GM23338 (cell line): Measurements from ENCODE around the gene NRP2. TPM values are rescaled to one million over a fixed set of nuclear protein-coding genes. Genes with fewer than 3 reads are reported as not detected.

Source experiments
- ATAC-seq: fragments of 200-7000 bp; cut with Tn5 transposase; 3 replicates; pipeline ENCODE4 v1.9.1; 2020
- DNase-seq: peaks from one replicate; pipeline ENCODE4 v3.0.0-alpha.2; 2015; ENCODE audit warnings: low spot score
- H2AFZ ChIP-seq: fragments of 200-600 bp; sonication (generic); 2 replicates; pipeline ENCODE4 v1.8.0; 2016; ENCODE audit warnings: antibody characterized with exemption, mild to moderate bottlenecking, moderate library complexity
- H3F3A ChIP-seq: fragments of 200-600 bp; sonication (generic); replicated peaks from 2 replicates; pipeline ENCODE4 v1.8.0; 2017; ENCODE audit warnings: antibody characterized with exemption, mixed run types, low read depth
- H3K27ac ChIP-seq: fragments of 200-600 bp; sonication (generic); 2 replicates; pipeline ENCODE4 v1.6.1; 2016; ENCODE audit warnings: low read depth
- H3K27me3 ChIP-seq: fragments of 200-600 bp; sonication (generic); 2 replicates; pipeline ENCODE4 v1.8.0; 2016; ENCODE audit warnings: mild to moderate bottlenecking, mixed run types, moderate library complexity; ENCODE audit not compliant: insufficient read depth
- H3K36me3 ChIP-seq: fragments of 200-600 bp; sonication (generic); 2 replicates; pipeline ENCODE4 v1.8.0; 2016; ENCODE audit warnings: mild to moderate bottlenecking; ENCODE audit not compliant: insufficient read depth
- H3K4me1 ChIP-seq: fragments of 200-600 bp; sonication (generic); 2 replicates; pipeline ENCODE4 v1.8.0; 2016; ENCODE audit warnings: mild to moderate bottlenecking, moderate library complexity; ENCODE audit not compliant: insufficient read depth
- H3K4me2 ChIP-seq: fragments of 200-600 bp; sonication (generic); 2 replicates; pipeline ENCODE4 v1.7.1; 2017; ENCODE audit warnings: mixed run types
- H3K4me3 ChIP-seq: fragments of 200-600 bp; sonication (generic); 2 replicates; pipeline ENCODE4 v1.6.1; 2016; ENCODE audit warnings: mixed run types
- H3K79me2 ChIP-seq: fragments of 200-600 bp; sonication (generic); replicated peaks from 2 replicates; pipeline ENCODE4 v1.8.0; 2017; ENCODE audit warnings: mild to moderate bottlenecking; ENCODE audit not compliant: insufficient read depth
- H3K9me2 ChIP-seq: fragments of 200-600 bp; sonication (generic); 2 replicates; pipeline ENCODE4 v1.8.0; 2017; ENCODE audit not compliant: insufficient read depth
- H4K20me1 ChIP-seq: fragments of 200-600 bp; sonication (generic); replicated peaks from 2 replicates; pipeline ENCODE4 v1.8.0; 2017; ENCODE audit warnings: mild to moderate bottlenecking; ENCODE audit not compliant: insufficient read depth
- H3K27ac Mint-ChIP-seq: 2 replicates; pipeline ENCODE4 v1.8.0; 2020; ENCODE audit warnings: inconsistent platforms, mild to moderate bottlenecking, moderate library complexity, mixed read lengths
- H3K27me3 Mint-ChIP-seq: 3 replicates; pipeline ENCODE4 v1.8.0; 2022; ENCODE audit warnings: low read depth, mild to moderate bottlenecking, moderate library complexity, mixed read lengths, inconsistent platforms; ENCODE audit not compliant: insufficient read depth, poor library complexity
- H3K36me3 Mint-ChIP-seq: 3 replicates; pipeline ENCODE4 v1.8.0; 2021; ENCODE audit warnings: low read depth, mild to moderate bottlenecking, inconsistent platforms, moderate library complexity, mixed read lengths
- H3K4me1 Mint-ChIP-seq: 3 replicates; pipeline ENCODE4 v1.8.0; 2020; ENCODE audit warnings: mild to moderate bottlenecking, inconsistent platforms, mixed read lengths
- H3K4me3 Mint-ChIP-seq: 3 replicates; pipeline ENCODE4 v1.8.0; 2021; ENCODE audit warnings: moderate library complexity, mild to moderate bottlenecking, inconsistent platforms, mixed read lengths
- H3K9me3 Mint-ChIP-seq: 3 replicates; pipeline ENCODE4 v1.8.0; 2020; ENCODE audit warnings: moderate library complexity, mild to moderate bottlenecking, inconsistent platforms, mixed read lengths
- CREB1 ChIP-seq: fragments of 250-450 bp; sonication (Bioruptor Pico); IDR thresholded peaks from 2 replicates; pipeline ENCODE4 v1.5.0; 2020; ENCODE audit warnings: low read depth, mild to moderate bottlenecking, moderate library complexity
- EZH2 ChIP-seq: fragments of 200-600 bp; sonication (generic); IDR thresholded peaks from one replicate; pipeline ENCODE4 v1.8.0; 2017; ENCODE audit warnings: antibody characterized with exemption, mild to moderate bottlenecking, low read depth; ENCODE audit not compliant: unreplicated experiment
- EZH2phosphoT487 ChIP-seq: fragments of 200-600 bp; sonication (generic); IDR thresholded peaks from one replicate; pipeline ENCODE4 v1.8.1; 2018; ENCODE audit warnings: antibody characterized with exemption; ENCODE audit not compliant: unreplicated experiment
- JUNB ChIP-seq: IDR thresholded peaks from one replicate; pipeline ENCODE4 v1.6.1; 2016; ENCODE audit warnings: antibody characterized with exemption; ENCODE audit not compliant: unreplicated experiment
- NANOG ChIP-seq: IDR thresholded peaks from 2 replicates; pipeline ENCODE4 v1.6.1; 2016; ENCODE audit warnings: antibody characterized with exemption, borderline replicate concordance
- POLR2AphosphoS5 ChIP-seq: IDR thresholded peaks from 2 replicates; pipeline ENCODE4 v1.6.1; 2016; ENCODE audit warnings: antibody characterized with exemption, low read depth
- STAT1 ChIP-seq: IDR thresholded peaks from one replicate; pipeline ENCODE4 v1.6.1; 2016; ENCODE audit warnings: antibody characterized with exemption; ENCODE audit not compliant: unreplicated experiment
- ZNF114 ChIP-seq: fragments of 250-450 bp; sonication (Bioruptor Pico); IDR thresholded peaks from 2 replicates; pipeline ENCODE4 v1.5.0; 2020; ENCODE audit warnings: mild to moderate bottlenecking, moderate library complexity
- ZNF331 ChIP-seq: fragments of 250-450 bp; sonication (Bioruptor Pico); IDR thresholded peaks from 2 replicates; pipeline ENCODE4 v1.5.0; 2020; ENCODE audit warnings: low read depth, mild to moderate bottlenecking, moderate library complexity
- ZNF462 ChIP-seq: fragments of 250-450 bp; sonication (Bioruptor Pico); IDR thresholded peaks from 2 replicates; pipeline ENCODE4 v1.5.0; 2020; ENCODE audit warnings: mild to moderate bottlenecking, moderate library complexity
- polyA plus RNA-seq: library from polyadenylated mRNA; unstranded; fragments of >200 nt; fragmentation: Nextera tagmentation; extraction: Ambion mirVana; gene quantifications from 2 replicates; pipeline ENCODE4 v1.2.1, GENCODE V29; 2016
- total RNA-seq: library from RNA; depleted of rRNA; stranded (reverse); fragments of >200 nt; shearing (Covaris generic); gene quantifications from 2 replicates; pipeline ENCODE4 v1.2.3, GENCODE V29; 2014
- TF ChIP-seq, protein P1 (sequence below): IDR thresholded peaks from 2 replicates; pipeline ENCODE4 v1.6.1; 2016; ENCODE audit warnings: antibody characterized with exemption
- TF ChIP-seq, protein P2 (sequence below), 2 experiments: fragments of 200-600 bp in 1 of 2; sonication (generic) in 1 of 2; conservative IDR thresholded peaks; 2 replicates each; pipeline versions ENCODE4 v1.5.1 to v1.6.1; 2016 to 2017; ENCODE audit warnings: antibody characterized with exemption in 2 of 2, low read depth in 2 of 2, mild to moderate bottlenecking in 2 of 2, moderate library complexity in 1 of 2
- TF ChIP-seq, protein P3 (sequence below): IDR thresholded peaks from one replicate; pipeline ENCODE4 v1.6.1; 2018; ENCODE audit warnings: antibody characterized with exemption; ENCODE audit not compliant: unreplicated experiment

NRP2 gene
- total and polyA plus RNA-seq, 2 experiments from 2014 or later: 18.4 to 22.0 TPM

GRCh38 chr2:205640716-205641115 lies 41.6 kb upstream of the NRP2 start:
- H2AFZ ChIP-seq: peak overlapping the region; percentile 1; the same call in 1 of the 2 replicates
- Mint-ChIP-seq H3K27ac (no peak overlapping the region), H3K27me3 (peaks cover 3% of the 10 kb centered on the region), H3K4me3 (no peak overlapping the region), H3K36me3 (peaks cover 4% of the 10 kb centered on the region; the same call in 2 of the 3 replicates), H3K4me1 (peaks cover 17% of the 10 kb centered on the region), H3K9me3 (peaks cover 3% of the 10 kb centered on the region)
- H3K27ac ChIP-seq: no peak overlapping the region
- no peak for TF ChIP-seq STAT1
- TF ChIP-seq, protein P1, sequence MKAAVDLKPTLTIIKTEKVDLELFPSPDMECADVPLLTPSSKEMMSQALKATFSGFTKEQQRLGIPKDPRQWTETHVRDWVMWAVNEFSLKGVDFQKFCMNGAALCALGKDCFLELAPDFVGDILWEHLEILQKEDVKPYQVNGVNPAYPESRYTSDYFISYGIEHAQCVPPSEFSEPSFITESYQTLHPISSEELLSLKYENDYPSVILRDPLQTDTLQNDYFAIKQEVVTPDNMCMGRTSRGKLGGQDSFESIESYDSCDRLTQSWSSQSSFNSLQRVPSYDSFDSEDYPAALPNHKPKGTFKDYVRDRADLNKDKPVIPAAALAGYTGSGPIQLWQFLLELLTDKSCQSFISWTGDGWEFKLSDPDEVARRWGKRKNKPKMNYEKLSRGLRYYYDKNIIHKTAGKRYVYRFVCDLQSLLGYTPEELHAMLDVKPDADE: no peak
- no peak for TF ChIP-seq ZNF114
- TF ChIP-seq ZNF462: no peak
- no peak for TF ChIP-seq POLR2AphosphoS5
- no peak for TF ChIP-seq JUNB
- TF ChIP-seq ZNF331 (CRISPR knock-in tag): no peak
- TF ChIP-seq EZH2phosphoT487: no peak
- TF ChIP-seq, protein P2, sequence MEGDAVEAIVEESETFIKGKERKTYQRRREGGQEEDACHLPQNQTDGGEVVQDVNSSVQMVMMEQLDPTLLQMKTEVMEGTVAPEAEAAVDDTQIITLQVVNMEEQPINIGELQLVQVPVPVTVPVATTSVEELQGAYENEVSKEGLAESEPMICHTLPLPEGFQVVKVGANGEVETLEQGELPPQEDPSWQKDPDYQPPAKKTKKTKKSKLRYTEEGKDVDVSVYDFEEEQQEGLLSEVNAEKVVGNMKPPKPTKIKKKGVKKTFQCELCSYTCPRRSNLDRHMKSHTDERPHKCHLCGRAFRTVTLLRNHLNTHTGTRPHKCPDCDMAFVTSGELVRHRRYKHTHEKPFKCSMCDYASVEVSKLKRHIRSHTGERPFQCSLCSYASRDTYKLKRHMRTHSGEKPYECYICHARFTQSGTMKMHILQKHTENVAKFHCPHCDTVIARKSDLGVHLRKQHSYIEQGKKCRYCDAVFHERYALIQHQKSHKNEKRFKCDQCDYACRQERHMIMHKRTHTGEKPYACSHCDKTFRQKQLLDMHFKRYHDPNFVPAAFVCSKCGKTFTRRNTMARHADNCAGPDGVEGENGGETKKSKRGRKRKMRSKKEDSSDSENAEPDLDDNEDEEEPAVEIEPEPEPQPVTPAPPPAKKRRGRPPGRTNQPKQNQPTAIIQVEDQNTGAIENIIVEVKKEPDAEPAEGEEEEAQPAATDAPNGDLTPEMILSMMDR (conservative IDR thresholded peaks at IDR 0.05; ENCODE audit: low read depth in 2 of 2): no peak
- no peak for TF ChIP-seq CREB1
- TF ChIP-seq NANOG: no peak
- TF ChIP-seq, protein P3, sequence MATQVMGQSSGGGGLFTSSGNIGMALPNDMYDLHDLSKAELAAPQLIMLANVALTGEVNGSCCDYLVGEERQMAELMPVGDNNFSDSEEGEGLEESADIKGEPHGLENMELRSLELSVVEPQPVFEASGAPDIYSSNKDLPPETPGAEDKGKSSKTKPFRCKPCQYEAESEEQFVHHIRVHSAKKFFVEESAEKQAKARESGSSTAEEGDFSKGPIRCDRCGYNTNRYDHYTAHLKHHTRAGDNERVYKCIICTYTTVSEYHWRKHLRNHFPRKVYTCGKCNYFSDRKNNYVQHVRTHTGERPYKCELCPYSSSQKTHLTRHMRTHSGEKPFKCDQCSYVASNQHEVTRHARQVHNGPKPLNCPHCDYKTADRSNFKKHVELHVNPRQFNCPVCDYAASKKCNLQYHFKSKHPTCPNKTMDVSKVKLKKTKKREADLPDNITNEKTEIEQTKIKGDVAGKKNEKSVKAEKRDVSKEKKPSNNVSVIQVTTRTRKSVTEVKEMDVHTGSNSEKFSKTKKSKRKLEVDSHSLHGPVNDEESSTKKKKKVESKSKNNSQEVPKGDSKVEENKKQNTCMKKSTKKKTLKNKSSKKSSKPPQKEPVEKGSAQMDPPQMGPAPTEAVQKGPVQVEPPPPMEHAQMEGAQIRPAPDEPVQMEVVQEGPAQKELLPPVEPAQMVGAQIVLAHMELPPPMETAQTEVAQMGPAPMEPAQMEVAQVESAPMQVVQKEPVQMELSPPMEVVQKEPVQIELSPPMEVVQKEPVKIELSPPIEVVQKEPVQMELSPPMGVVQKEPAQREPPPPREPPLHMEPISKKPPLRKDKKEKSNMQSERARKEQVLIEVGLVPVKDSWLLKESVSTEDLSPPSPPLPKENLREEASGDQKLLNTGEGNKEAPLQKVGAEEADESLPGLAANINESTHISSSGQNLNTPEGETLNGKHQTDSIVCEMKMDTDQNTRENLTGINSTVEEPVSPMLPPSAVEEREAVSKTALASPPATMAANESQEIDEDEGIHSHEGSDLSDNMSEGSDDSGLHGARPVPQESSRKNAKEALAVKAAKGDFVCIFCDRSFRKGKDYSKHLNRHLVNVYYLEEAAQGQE: no peak
- TF ChIP-seq EZH2: no peak
- ATAC-seq (no peak), DNase-seq (no peak)
- H3K9me2 ChIP-seq: peaks cover 15% of the 10 kb centered on the region
- H3K79me2 ChIP-seq: no peaks in the 10 kb centered on the region
- peak overlapping the region; percentile 9; the same call in 1 of the 2 replicates for H3K4me2 ChIP-seq
- H3K4me1 ChIP-seq: peaks cover 26% of the 10 kb centered on the region
- H4K20me1 ChIP-seq: no peaks in the 10 kb centered on the region
- H3K4me3 ChIP-seq: no peak overlapping the region
- no peaks in the 10 kb centered on the region for H3K27me3 ChIP-seq
- no peaks in the 10 kb centered on the region for H3K36me3 ChIP-seq
- no peaks in the 10 kb centered on the region for H3F3A ChIP-seq
